Activated CD8-positive, alpha-beta T cell treated with anti-CD3 and anti-CD28 coated beads for 36 hours (primary cell): ENCODE measurements around the gene CYP2C18. TPM values are rescaled to one million over a fixed set of nuclear protein-coding genes. Genes with fewer than 3 reads are reported as not detected.
"Not testable (repeated sequence)": the region's sequence is repeated elsewhere in the genome, so short reads cannot be mapped to it uniquely, and the experiment has no call there.

Source experiments
- ATAC-seq: fragments of 200-7000 bp; cut with Tn5 transposase; one replicate; pipeline ENCODE4 v1.10.0; 2021; ENCODE audit warnings: mild to moderate bottlenecking, moderate library complexity
- CTCF ChIA-PET: fragments of 350-600 bp; sonication (Branson Sonifier 250); formaldehyde crosslinking; loops from one replicate; lab custom pipeline; 2021; ENCODE audit warnings: antibody characterized with exemption; lab: Charles Lee
- POLR2A ChIA-PET: fragments of 350-600 bp; sonication (Branson Sonifier 250); formaldehyde crosslinking; loops from one replicate; lab custom pipeline; 2021; ENCODE audit warnings: antibody characterized with exemption; lab: Charles Lee
- DNase-seq: peaks from one replicate; pipeline ENCODE4 v3.0.0-alpha.2; 2020
- H3K27ac Mint-ChIP-seq: one replicate; pipeline ENCODE4 v1.8.0; 2021; ENCODE audit warnings: mild to moderate bottlenecking, mixed read lengths
- H3K27me3 Mint-ChIP-seq: one replicate; pipeline ENCODE4 v1.8.0; 2021; ENCODE audit warnings: mixed read lengths
- H3K36me3 Mint-ChIP-seq: one replicate; pipeline ENCODE4 v1.8.0; 2021; ENCODE audit warnings: low read depth, mixed read lengths
- H3K4me1 Mint-ChIP-seq: one replicate; pipeline ENCODE4 v1.8.0; 2021; ENCODE audit warnings: low read depth, mixed read lengths
- H3K4me3 Mint-ChIP-seq: one replicate; pipeline ENCODE4 v1.8.0; 2021; ENCODE audit warnings: mild to moderate bottlenecking, moderate library complexity, mixed read lengths
- H3K9me3 Mint-ChIP-seq: one replicate; pipeline ENCODE4 v1.8.0; 2021; ENCODE audit warnings: mixed read lengths
- intact Hi-C: fragments of 100-400 bp; cut with micrococcal nuclease; formaldehyde crosslinking; loops from one replicate; pipeline ENCODE4 v1.10.0; 2022
- total RNA-seq, 2 experiments: library from RNA; stranded (reverse); gene quantifications; one replicate each; pipeline ENCODE4 v1.2.3, GENCODE V29; 2021
- TF ChIP-seq, protein P1 (sequence below): fragments of 200-600 bp; IDR thresholded peaks from one replicate; pipeline ENCODE4 v1.8.0; 2022; ENCODE audit warnings: antibody characterized with exemption, mild to moderate bottlenecking

Gene CYP2C18
- total RNA-seq: not detected

DNA sequence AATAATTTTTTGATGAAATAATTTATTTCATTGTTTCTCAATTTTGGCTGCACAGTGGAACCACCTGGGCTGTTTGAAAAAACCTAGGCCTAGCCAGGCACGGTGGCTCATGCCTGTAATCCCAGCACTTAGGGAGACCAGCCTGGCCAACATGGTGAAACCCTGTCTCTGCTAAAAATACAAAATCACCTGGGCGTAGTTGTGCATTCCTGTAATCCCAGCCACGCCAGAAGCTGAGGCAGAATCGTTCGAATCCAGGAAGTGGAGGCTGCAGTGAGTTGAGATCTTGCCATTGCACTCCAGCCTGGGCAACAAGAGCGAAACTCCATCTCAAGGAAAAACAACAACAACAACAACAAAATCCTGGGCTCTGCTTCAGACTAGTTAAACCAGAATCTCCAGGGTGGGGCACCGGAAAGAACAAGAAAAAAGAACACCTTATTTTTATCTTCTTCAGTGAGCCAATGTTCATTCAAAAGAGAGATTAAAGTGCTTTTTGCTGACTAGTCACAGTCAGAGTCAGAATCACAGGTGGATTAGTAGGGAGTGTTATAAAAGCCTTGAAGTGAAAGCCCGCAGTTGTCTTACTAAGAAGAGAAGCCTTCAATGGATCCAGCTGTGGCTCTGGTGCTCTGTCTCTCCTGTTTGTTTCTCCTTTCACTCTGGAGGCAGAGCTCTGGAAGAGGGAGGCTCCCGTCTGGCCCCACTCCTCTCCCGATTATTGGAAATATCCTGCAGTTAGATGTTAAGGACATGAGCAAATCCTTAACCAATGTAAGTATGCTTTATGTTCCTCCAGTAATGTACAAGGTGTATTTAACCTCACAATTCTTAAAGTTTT lies at the start of gene CYP2C18:
Gene CYP2C18, plus strand, starts transcription at position 516 of the 841 bp plus-strand sequence. Its CDS starts 91 bp downstream, at position 607.
- no peaks in the 10 kb centered on the region for H3K9me3 Mint-ChIP-seq
- POLR2A ChIA-PET: no interaction called here
- TF ChIP-seq, protein P1, sequence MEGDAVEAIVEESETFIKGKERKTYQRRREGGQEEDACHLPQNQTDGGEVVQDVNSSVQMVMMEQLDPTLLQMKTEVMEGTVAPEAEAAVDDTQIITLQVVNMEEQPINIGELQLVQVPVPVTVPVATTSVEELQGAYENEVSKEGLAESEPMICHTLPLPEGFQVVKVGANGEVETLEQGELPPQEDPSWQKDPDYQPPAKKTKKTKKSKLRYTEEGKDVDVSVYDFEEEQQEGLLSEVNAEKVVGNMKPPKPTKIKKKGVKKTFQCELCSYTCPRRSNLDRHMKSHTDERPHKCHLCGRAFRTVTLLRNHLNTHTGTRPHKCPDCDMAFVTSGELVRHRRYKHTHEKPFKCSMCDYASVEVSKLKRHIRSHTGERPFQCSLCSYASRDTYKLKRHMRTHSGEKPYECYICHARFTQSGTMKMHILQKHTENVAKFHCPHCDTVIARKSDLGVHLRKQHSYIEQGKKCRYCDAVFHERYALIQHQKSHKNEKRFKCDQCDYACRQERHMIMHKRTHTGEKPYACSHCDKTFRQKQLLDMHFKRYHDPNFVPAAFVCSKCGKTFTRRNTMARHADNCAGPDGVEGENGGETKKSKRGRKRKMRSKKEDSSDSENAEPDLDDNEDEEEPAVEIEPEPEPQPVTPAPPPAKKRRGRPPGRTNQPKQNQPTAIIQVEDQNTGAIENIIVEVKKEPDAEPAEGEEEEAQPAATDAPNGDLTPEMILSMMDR: no peak
- no peaks in the 10 kb centered on the region for H3K36me3 Mint-ChIP-seq
- H3K27ac Mint-ChIP-seq: no peak within 1 kb of the TSS
- no peaks in the 10 kb centered on the region for H3K4me1 Mint-ChIP-seq
- ATAC-seq (no peak), DNase-seq (no peak)
- intact Hi-C loops: no loop called here
- CTCF ChIA-PET: no interaction called here
- no peak within 1 kb of the TSS for H3K4me3 Mint-ChIP-seq
- no peaks in the 10 kb centered on the region for H3K27me3 Mint-ChIP-seq

DNA sequence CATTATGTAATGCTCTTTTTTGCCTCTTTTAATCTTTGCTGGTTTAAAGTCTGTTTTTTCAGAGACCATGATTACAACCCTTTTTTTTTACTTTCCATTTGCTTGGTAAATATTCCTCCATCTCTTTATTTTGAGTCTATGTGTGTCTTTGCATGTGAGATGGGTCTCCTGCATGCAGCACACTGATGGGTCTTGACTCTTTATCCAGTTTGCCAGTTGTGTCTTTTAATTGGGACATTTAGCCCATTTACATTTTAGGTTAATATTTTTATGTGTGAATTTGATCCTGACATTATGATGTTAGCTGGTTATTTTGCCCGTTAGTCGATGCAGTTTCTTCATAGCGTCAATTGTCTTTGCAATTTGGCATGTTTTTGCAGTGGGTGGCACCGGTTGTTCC lies 45.4 kb upstream of the CYP2C18 start:
- H3K4me3 Mint-ChIP-seq, CTCF ChIA-PET, H3K27ac Mint-ChIP-seq: not testable (repeated sequence)

DNA sequence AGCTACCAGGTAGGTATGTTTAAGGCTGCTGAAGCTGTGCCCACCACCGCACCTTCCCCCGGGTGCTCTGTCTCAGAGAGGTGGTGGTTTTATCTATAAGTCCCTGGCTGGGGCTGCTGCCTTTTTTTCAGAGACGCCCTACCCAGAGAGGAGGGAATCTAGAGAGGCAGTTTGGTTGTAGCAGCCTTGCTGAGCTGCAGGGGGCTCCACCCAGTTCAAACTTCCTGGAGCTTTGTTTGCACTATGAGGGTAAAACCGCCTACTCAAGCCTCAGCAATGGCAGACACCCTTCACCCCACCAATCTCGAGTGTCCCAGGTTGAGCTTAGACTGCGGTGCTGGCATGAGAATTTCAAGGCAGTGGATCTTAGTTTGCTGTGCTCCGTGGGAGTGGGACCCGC lies 43.6 kb upstream of the CYP2C18 start:
- Mint-ChIP-seq H3K36me3 (peaks cover 2% of the 10 kb centered on the region), H3K4me3 (no peak overlapping the region), H3K27me3 (peaks cover 4% of the 10 kb centered on the region), H3K4me1 (no peaks in the 10 kb centered on the region), H3K27ac (no peak overlapping the region), H3K9me3 (peaks cover 14% of the 10 kb centered on the region)
- ChIA-PET POLR2A (interaction anchor here (0.6 kb wide), 1 partner anchor 1385 kb away, joined by 4 read pairs; no protein-coding TSS in a partner anchor), CTCF (no interaction called here)
- ATAC-seq (no peak), DNase-seq (no peak)
- TF ChIP-seq, protein P1: no peak
- intact Hi-C loops: loop anchor here (10.0 kb wide), 1 partner anchor 605 kb away; no protein-coding TSS in a partner anchor

More for the DNA sequence above, 45.4 kb upstream of the CYP2C18 start:
- ATAC-seq, DNase-seq, H3K4me1 Mint-ChIP-seq, H3K27me3 Mint-ChIP-seq, H3K36me3 Mint-ChIP-seq, POLR2A ChIA-PET: not testable (repeated sequence)
- H3K9me3 Mint-ChIP-seq: peaks cover 18% of the 10 kb centered on the region
- intact Hi-C loops: loop anchor here (10.0 kb wide), 1 partner anchor 607 kb away; no protein-coding TSS in a partner anchor

DNA sequence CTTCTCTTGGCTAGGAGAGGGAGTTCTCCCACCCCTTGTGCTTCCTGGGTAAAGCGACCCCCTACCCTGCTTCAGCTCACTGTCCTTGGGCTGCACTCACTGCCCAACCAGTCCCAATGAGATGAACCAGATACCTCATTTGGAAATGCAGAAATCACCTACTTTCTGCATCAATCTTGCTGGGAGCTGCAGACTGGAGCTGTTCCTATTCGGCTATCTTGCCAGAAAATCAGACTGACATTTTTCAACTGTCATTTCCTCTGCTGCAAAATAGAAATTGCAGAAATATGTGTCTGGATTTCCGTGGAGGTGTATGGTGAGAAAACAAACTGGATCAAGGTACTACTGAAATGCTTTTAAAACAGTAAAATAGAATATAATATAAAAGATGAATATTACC lies 43.0 kb upstream of the CYP2C18 start:
- CTCF ChIA-PET: interaction anchor here (1.0 kb wide), 1 partner anchor 11 kb away, joined by 3 read pairs; no protein-coding TSS in a partner anchor
- Mint-ChIP-seq H3K36me3 (peaks cover 2% of the 10 kb centered on the region), H3K4me1 (no peaks in the 10 kb centered on the region), H3K27me3 (peaks cover 4% of the 10 kb centered on the region), H3K27ac (no peak overlapping the region), H3K4me3 (no peak overlapping the region), H3K9me3 (peaks cover 14% of the 10 kb centered on the region)
- TF ChIP-seq, protein P1: no peak
- DNase-seq: no peak
- POLR2A ChIA-PET: interaction anchor here (0.6 kb wide), 1 partner anchor 1385 kb away, joined by 4 read pairs; no protein-coding TSS in a partner anchor
- no peak for ATAC-seq
- intact Hi-C loops: no loop called here

DNA sequence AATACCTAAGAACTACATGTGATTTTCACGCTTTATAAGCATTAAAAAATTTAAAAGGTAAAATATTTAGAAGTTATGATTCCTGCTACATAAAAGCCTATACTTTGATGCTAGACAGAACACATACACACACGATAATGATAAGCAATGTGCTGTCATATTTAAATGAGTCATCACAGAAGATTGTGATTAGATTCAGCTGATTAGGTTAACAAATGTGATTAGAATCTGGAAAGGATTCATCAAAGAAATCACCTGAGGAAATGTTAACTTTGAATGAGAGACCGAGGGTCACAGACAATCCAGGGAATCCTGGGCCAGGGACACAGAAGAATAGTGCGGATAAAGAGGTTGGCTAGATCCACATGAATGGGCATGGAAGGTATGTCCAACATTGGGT lies 42.0 kb upstream of the CYP2C18 start:
- TF ChIP-seq, protein P1: no peak
- intact Hi-C loops: no loop called here
- POLR2A ChIA-PET: no interaction called here
- H3K4me3 Mint-ChIP-seq: no peak overlapping the region
- H3K36me3 Mint-ChIP-seq: peaks cover 2% of the 10 kb centered on the region
- peaks cover 4% of the 10 kb centered on the region for H3K27me3 Mint-ChIP-seq
- CTCF ChIA-PET: no interaction called here
- peaks cover 13% of the 10 kb centered on the region for H3K9me3 Mint-ChIP-seq
- H3K27ac Mint-ChIP-seq: no peak overlapping the region
- DNase-seq: no peak
- no peaks in the 10 kb centered on the region for H3K4me1 Mint-ChIP-seq
- ATAC-seq: no peak
